KMS-11 (cell line): ENCODE measurements around the gene IDUA.

Experiments used
- H2AFZ ChIP-seq: fragments of 200-600 bp; sonication (generic); 2 replicates; pipeline ENCODE4 v1.6.1; 2016; ENCODE audit warnings: antibody characterized with exemption, mixed run types, low read depth
- H3K27ac ChIP-seq: fragments of 200-600 bp; sonication (generic); 2 replicates; pipeline ENCODE4 v1.6.1; 2016; ENCODE audit warnings: mild to moderate bottlenecking, mixed run types
- H3K27me3 ChIP-seq: fragments of 200-600 bp; sonication (generic); 2 replicates; pipeline ENCODE4 v1.6.1; 2017; ENCODE audit warnings: mild to moderate bottlenecking, low read depth, mixed run types, moderate library complexity; ENCODE audit not compliant: insufficient read depth
- H3K36me3 ChIP-seq: fragments of 200-600 bp; sonication (generic); 2 replicates; pipeline ENCODE4 v1.6.1; 2017; ENCODE audit warnings: mild to moderate bottlenecking, mixed run types; ENCODE audit not compliant: insufficient read depth
- H3K4me1 ChIP-seq: fragments of 200-600 bp; sonication (generic); 2 replicates; pipeline ENCODE4 v1.6.1; 2016; ENCODE audit warnings: mild to moderate bottlenecking, low read depth, mixed run types; ENCODE audit not compliant: poor library complexity, severe bottlenecking
- H3K4me2 ChIP-seq: fragments of 200-600 bp; sonication (generic); 2 replicates; pipeline ENCODE4 v1.7.0; 2016; ENCODE audit warnings: mild to moderate bottlenecking, mixed run types
- H3K4me3 ChIP-seq: fragments of 200-600 bp; sonication (generic); IDR thresholded peaks from 2 replicates; pipeline ENCODE4 v1.6.1; 2017; ENCODE audit warnings: low read depth, low read length, mixed read lengths; ENCODE audit not compliant: insufficient read depth
- H3K79me2 ChIP-seq: fragments of 200-600 bp; sonication (generic); 2 replicates; pipeline ENCODE4 v1.6.1; 2016; ENCODE audit warnings: low read depth, mixed run types; ENCODE audit not compliant: insufficient read depth
- H3K9ac ChIP-seq: fragments of 200-600 bp; sonication (generic); 2 replicates; pipeline ENCODE4 v1.6.1; 2016; ENCODE audit warnings: mild to moderate bottlenecking, mixed run types
- H4K20me1 ChIP-seq: fragments of 200-600 bp; sonication (generic); 2 replicates; pipeline ENCODE4 v1.6.1; 2016; ENCODE audit warnings: mild to moderate bottlenecking, mixed run types; ENCODE audit not compliant: insufficient read depth
- TF ChIP-seq, protein P1 (sequence below): fragments of 200-600 bp; sonication (generic); conservative IDR thresholded peaks from 2 replicates; pipeline ENCODE4 v1.6.1; 2017; ENCODE audit warnings: low read depth, mild to moderate bottlenecking, antibody characterized with exemption, low read length, moderate library complexity, mixed read lengths

The IDUA gene

DNA sequence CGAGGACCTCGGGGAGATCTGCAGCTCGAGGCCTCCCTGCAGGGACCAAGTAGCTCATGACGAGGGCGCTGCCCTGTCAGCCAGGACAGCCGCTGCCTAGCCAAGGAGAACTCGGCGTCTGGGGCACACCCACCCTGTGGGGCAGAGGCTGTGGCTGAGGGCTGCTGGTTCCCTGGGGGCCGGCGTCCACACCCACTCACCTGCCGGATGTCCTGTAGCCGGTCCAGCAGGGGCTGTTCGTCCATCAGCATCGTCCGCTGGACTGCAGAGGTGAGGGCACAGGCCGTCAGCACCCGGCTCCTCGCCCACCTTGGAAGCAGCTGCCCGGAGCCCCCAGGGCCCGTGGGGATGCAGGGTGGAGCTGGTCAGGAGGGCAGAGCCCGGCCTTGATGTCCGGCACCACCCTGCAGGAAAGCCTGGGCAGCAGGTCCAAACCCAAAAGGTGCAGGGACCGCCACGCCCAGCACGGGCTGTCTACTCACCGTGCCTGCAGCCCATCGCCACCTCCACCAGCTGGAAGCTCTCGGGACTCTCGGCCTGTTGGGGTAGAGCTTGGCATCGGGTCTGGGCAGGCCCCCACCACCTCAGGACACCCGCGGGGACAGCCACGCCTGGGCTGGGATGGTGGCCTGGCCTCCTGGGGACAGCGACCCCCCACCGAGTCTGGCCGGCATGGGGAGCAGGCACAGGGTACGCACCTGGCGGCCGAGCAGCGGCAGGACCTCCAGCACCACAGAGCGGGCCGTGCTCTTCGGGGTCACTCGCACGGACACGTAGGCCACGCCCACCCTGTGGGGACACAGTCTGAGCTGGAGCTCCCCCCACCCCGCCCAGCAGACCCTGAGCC, 20.4 kb upstream of the IDUA start:
- Histone ChIP-seq H3K4me3 (no peak overlapping the region), H2AFZ (no peak overlapping the region), H3K27me3 (no peaks in the 10 kb centered on the region), H3K79me2 (no peaks in the 10 kb centered on the region), H3K27ac (no peak overlapping the region), H3K9ac (no peak overlapping the region), H3K4me1 (no peaks in the 10 kb centered on the region), H4K20me1 (no peaks in the 10 kb centered on the region), H3K4me2 (no peak overlapping the region), H3K36me3 (no peaks in the 10 kb centered on the region)
- TF ChIP-seq, protein P1, sequence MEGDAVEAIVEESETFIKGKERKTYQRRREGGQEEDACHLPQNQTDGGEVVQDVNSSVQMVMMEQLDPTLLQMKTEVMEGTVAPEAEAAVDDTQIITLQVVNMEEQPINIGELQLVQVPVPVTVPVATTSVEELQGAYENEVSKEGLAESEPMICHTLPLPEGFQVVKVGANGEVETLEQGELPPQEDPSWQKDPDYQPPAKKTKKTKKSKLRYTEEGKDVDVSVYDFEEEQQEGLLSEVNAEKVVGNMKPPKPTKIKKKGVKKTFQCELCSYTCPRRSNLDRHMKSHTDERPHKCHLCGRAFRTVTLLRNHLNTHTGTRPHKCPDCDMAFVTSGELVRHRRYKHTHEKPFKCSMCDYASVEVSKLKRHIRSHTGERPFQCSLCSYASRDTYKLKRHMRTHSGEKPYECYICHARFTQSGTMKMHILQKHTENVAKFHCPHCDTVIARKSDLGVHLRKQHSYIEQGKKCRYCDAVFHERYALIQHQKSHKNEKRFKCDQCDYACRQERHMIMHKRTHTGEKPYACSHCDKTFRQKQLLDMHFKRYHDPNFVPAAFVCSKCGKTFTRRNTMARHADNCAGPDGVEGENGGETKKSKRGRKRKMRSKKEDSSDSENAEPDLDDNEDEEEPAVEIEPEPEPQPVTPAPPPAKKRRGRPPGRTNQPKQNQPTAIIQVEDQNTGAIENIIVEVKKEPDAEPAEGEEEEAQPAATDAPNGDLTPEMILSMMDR = no peak

DNA sequence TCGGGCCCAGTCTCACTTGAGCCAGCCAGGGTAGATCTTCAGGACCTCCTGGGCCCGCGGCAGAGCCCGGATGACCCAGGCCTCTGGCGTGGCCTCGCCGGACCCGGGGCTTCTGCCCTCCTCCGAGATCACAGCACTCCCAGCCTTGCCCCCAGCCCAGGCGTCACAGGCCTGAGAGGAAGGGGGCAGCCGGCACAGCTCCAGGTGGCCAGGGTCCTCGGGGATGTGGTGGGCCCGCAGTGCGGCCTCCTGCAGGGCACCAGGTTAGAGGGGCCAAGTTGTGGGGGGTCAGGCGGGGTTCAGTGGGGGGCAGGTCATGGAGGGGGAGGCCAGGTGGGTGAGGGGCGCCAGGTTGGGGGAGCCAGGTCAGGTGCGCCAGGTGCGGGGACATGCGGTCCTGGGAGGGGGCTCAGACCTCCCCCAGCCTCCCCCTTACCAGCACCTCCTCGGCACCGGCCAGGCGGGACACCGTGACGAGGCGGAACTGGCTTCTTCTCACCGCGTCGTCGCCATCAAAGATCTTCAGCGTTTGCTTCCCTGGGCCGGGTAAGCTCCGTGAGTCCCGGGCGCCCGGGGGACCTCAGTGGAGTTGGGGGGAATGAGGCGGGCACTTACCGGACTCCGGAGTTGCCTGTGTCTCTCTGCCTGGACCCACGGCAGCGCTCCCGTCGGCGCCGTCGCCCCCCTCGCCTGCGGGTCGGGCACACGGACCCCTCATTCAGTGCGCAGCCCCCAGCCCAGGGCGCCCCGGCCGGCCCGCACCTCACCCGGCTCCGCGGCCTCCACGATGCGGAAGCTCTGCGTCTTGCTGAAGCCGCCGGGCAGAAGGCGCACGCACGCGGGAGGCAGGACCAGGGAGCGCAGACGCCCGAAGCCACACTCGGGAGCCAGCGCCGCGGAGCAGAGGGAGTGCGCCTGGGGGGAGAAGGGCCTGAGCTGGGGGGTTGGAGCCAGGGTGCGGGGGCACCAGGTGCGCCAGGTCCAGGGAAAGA, 19.4 kb upstream of the IDUA start:
- Histone ChIP-seq H3K9ac (no peak overlapping the region), H3K27me3 (no peaks in the 10 kb centered on the region)

DNA sequence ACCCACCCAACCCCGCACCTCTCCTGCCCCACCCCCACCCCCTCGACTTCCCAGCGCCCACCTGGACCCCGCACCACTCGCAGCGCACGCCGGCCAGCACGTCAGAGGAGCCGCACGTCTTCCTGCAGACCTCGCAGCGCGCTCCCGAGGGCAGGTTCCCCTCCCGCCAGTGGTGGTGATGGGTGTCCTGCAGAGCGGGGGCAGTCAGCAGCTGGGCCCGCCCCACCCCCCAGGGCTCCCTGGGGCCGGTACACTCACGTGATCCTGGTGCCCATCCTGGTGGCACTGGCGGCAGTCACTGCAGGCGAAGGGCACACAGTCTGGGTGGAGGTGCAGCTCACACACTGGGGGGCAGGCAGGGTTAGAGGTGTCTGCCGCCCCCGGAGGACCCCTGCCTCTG, 18.6 kb upstream of the IDUA start:
- Histone ChIP-seq H3K4me1 (no peaks in the 10 kb centered on the region), H3K79me2 (no peaks in the 10 kb centered on the region), H3K9ac (no peak overlapping the region), H3K4me3 (no peak overlapping the region), H4K20me1 (no peaks in the 10 kb centered on the region), H3K27ac (no peak overlapping the region), H3K36me3 (no peaks in the 10 kb centered on the region), H2AFZ (no peak overlapping the region), H3K4me2 (no peak overlapping the region), H3K27me3 (no peaks in the 10 kb centered on the region)
- TF ChIP-seq, protein P1 = no peak

More for the DNA sequence above, 19.4 kb upstream of the IDUA start:
- H3K27ac ChIP-seq = no peak overlapping the region
- no peaks in the 10 kb centered on the region for H3K79me2 ChIP-seq
- no peak overlapping the region for H3K4me3 ChIP-seq
- H4K20me1 ChIP-seq = no peaks in the 10 kb centered on the region
- H3K36me3 ChIP-seq = no peaks in the 10 kb centered on the region
- H2AFZ ChIP-seq = no peak overlapping the region
- no peaks in the 10 kb centered on the region for H3K4me1 ChIP-seq
- TF ChIP-seq, protein P1 = no peak
- H3K4me2 ChIP-seq = no peak overlapping the region

DNA sequence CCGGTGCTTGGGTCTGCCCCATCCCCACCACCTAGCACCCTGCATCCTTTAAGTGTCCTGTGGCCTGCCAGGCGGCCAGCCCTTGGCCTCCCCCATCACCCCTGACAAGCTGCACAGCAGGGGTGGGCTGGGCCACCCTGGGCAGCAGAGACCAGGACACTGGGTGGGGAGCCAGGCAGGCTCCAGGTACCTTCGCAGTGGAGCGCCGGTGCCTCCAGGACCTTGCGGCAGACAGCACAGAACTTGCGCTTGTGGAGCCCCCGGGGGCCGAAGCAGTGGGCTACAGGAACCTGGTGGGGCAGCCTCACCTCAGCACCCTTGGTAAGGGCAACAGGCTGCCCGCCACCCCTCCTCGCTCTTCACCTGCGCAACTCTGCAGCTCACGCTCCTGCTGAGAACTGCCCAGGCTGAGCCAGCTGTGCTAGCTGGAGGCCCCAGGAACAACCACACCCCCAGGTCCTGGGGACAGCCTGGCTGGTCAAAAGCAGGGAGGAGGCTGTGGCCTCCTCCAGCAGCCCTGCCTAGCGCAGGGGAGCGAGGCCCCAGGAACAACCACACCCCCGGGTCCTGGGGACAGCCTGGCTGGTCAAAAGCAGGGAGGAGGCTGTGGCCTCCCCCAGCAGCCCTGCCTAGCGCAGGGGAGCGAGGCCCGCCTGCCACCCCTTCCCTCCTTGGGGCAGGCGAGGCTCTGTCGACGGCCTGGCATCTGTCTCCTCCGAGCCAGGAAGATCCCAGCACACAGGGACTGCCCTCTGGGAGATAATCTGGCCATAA, 18.0 kb upstream of the IDUA start:
- no peak overlapping the region for H3K9ac ChIP-seq
- no peak overlapping the region for H3K4me2 ChIP-seq
- TF ChIP-seq, protein P1 = no peak
- H4K20me1 ChIP-seq = no peaks in the 10 kb centered on the region
- H3K27ac ChIP-seq = no peak overlapping the region
- no peak overlapping the region for H2AFZ ChIP-seq
- H3K36me3 ChIP-seq = no peaks in the 10 kb centered on the region
- no peaks in the 10 kb centered on the region for H3K27me3 ChIP-seq
- no peak overlapping the region for H3K4me3 ChIP-seq
- no peaks in the 10 kb centered on the region for H3K79me2 ChIP-seq
- no peaks in the 10 kb centered on the region for H3K4me1 ChIP-seq
